HG03378 (cell line): ENCODE results near the gene MS4A4A.
"Not testable (repeated sequence)": the region's sequence is repeated elsewhere in the genome, so short reads cannot be mapped to it uniquely, and the experiment has no call there.

ENCODE experiments used
- ATAC-seq: cut with Tn5 transposase; IDR thresholded peaks from one replicate; pipeline ENCODE4 v1.9.1; 2021; ENCODE audit warnings: mild to moderate bottlenecking, moderate library complexity; ENCODE audit not compliant: unreplicated experiment

Gene MS4A4A

GRCh38 chr11:60301884-60302283, 21.4 kb downstream of the MS4A4A start:
- ATAC-seq, result not testable (repeated sequence)

GRCh38 chr11:60303661-60304060, 23.2 kb downstream of the MS4A4A start:
- ATAC-seq, result no peak

DNA sequence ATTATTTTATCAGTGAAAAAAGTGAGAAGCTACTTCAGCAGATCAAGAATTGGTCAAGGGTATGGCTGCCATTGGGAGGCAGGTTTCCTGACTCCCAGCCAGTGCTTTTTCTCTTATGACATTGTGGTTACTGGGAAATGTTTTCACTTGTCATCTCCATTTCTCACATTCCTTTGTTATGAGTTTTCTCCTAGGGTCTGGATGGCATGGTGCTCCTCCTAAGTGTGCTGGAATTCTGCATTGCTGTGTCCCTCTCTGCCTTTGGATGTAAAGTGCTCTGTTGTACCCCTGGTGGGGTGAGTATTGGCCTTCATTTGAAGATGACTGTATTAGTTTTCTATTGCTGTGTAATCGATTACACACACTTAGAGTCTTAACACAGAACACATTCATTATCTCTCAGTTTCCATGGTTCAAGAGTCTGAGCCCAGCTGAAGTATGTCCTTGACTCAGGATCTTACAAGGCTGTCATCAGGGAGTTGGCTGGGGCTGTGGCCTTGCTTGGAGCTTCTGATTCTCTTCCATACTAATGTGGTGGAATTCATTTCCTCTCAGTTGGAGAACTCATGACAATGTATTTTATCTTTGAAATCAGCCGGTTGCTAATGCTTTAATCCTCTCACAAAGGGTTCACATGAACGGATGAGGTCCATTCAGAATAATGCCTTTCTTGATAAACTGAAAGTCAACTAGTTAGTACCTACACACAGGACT, 25.6 kb downstream of the MS4A4A start:
- no peak for ATAC-seq

DNA sequence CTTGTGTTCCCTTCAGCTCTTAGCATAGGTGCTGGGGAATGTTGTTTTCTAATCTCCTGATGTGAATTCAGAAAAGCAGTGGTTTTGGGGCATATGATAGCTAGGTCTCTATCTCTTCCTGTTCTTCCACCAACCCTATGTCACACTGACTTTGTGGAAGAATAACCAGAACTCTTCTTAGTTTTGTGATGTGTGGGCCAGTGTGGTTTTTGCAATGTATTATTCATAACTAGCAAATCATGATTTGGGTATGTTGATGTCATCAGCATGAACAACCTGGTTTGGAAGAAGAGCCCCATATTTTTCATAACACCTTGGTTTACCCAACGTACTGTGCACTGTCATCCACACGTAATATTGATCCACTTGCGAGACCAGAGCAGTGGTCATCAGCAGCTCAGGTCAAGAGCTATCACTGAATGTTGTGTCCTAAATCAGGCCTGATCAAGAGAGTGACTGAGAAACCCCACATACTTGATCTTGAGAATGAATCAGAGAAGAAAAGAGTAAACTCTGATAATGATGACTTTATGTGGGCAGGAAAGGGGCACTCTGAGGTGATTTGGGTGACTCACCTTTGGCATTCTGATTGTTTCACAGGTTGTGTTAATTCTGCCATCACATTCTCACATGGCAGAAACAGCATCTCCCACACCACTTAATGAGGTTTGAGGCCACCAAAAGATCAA, 27.2 kb downstream of the MS4A4A start:
- no peak for ATAC-seq

- peak; percentile 53 for ATAC-seq
Measured at GRCh38 chr11:60310407-60310998, 30.0 kb downstream of the MS4A4A start.

GRCh38 chr11:60314635-60315321, 34.3 kb downstream of the MS4A4A start:
- ATAC-seq, result no peak

DNA sequence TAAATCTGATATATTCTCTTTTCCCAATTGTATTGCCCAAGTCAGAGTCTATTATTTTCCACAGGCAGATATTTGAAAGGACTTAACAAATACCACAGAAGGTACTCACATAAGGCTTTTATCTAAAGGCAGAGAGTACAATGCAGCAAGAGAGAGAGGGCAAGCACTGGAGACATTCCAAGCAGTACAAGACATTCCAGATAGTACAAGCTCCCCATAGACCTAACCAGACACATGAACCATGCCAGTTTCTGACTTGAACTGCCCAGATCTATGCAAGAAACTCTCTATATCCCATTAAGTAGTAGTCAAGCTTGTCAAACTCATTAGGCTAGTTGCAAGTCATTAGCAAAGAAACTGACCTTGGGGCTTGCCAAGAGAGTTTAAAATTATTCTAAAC, 35.4 kb downstream of the MS4A4A start:
- ATAC-seq, result no peak

GRCh38 chr11:60316317-60316716, 35.9 kb downstream of the MS4A4A start:
- no peak for ATAC-seq

- no peak for ATAC-seq
Measured at GRCh38 chr11:60318726-60319125, 38.3 kb downstream of the MS4A4A start.

GRCh38 chr11:60321051-60321450, 40.6 kb downstream of the MS4A4A start:
- no peak for ATAC-seq

GRCh38 chr11:60326955-60327354, 46.5 kb downstream of the MS4A4A start, which contains the start of gene MS4A6E:
Gene MS4A6E (plus strand): TSS chr11:60327255. CDS start chr11:60334896, 7,641 bp downstream.
- no peak for ATAC-seq

DNA sequence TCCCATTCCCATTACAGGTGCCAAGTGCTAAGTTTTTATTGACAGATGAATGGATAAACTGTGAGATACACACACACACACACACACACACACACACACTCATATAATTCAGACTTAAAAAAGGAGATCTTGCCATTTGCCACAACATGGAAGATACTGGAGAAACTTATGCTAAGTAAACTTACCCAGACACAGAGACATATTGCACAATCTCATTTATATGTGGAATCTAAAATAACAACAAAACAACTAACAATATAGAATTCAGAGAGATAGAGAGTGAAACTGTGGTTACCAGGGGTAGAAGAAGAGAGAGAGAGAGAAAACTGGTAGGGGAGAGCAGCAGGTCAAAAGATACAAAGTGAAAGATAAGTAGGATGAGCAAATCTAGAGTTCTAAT, 48.0 kb downstream of the MS4A4A start:
- no peak for ATAC-seq

DNA sequence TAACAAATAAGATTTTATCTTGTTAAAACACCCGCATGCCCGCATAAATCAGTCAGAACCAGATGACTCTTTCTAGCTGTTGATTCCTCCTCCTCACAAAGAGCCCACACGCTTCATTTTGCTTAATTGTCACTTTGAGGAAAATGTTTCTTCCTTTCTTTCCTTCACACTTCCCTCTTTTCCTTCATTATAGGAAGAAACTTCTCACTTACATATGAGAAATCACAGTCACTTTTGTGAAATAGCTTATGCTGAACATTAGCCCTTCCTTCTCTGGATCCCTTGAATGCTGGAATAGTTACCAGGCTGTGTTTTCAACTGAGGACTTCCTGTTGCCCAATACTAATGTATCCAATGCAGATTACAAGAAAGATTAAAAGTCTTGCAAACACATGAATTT, 52.4 kb downstream of the MS4A4A start:
- ATAC-seq, result no peak

GRCh38 chr11:60334005-60334620, 53.6 kb downstream of the MS4A4A start:
- ATAC-seq, result peak; percentile 66

DNA sequence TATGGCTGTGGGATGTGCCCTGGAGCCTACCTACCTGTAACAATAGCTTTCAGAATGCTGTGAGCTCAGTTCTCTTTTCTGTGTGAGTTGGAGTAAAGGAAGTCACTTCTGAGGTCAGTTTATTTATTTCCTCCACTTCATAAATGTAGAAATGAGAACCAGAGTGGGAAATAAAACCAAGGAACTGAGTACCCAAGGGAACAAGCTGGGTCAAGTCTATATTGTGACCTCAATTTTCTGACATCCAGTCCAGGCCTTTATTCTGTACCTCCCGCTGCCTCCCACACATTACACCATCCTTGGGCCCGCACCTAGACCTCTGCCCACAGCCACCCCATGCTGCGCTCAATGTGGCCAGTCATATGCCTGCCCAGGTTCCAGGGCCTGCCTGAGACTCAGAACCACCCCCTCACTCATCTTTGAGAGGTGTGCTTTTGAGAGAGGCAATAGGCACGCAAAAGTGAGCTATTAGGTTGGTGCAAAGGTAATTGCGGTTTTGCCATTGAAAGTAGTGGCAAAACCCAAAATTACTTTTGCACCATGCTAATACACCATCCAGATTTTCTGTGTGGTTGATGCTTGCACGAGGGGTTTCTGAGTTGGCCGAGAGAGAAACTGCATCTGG, 56.4 kb downstream of the MS4A4A start:
- ATAC-seq, result no peak

DNA sequence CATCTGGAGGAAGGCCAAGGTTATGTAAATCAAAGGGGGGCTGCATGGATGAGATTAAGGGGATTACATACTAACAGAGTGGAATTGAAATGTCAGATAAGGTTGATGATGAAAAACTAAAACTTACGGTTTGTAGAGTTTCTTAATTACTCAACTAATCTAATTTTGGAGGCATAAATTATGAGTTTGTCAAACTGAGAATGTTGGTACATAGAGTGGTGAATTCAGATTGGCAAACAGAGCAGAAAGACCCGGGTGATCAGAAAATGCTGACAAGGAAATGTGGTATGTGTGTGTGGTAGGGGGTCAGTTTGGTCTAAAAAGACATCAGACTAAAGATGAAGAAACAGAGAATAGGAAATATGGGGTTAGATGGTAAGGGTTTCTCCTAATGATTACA, 57.6 kb downstream of the MS4A4A start:
- no peak for ATAC-seq

DNA sequence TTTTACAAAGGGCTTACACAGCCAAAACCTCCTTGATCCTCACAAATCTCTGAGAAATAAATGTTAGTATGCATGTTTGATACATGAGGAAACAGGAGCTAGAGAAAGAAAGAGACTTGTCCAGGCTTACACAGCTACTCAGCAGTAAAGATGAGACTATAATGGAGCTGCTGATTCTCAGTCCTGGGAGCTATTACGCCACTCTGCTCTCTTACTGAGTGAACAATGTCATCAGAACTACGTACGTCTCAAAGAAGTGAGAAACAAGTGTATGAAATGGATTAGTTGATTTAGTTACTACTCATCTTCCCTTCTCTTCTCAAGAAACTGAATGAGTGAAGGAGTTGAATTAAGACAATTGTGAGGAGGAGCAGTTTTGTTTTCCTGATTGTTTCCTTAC, 58.9 kb downstream of the MS4A4A start:
- ATAC-seq, result no peak

DNA sequence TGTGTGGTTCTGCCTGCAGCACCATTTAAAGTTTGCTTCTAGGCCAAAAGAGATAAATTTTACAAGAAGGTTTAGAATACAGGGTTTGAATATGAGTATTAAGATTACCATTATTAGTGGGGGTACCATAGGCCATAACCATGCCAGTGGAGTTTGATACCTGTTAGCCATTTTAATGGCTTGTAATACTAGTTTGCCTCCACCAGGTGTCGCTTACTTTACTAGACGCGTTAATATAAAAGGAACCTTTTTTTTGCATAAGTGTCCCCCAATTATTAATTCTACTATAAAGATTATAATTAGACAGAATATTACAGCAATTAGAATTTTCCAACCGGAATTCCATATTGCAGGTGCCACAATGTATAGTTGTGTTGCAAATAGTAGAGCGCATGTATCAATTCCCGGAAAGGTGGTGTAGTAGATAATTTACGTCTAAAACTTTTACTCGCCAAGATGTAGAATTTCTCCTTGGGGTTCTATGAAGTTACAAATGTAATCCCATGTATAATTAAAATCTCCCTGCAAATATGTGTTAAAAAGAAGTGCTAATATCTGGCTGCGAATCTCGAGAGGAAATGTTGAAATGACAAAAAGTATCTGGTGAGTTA, 62.7 kb downstream of the MS4A4A start:
- ATAC-seq, result no peak

- no peak for ATAC-seq
Measured at GRCh38 chr11:60344146-60344545, 63.7 kb downstream of the MS4A4A start.

GRCh38 chr11:60345489-60345888, 65.0 kb downstream of the MS4A4A start:
- no peak for ATAC-seq
